ENCODE measurements around the gene NELFB.

NELFB gene

DNA sequence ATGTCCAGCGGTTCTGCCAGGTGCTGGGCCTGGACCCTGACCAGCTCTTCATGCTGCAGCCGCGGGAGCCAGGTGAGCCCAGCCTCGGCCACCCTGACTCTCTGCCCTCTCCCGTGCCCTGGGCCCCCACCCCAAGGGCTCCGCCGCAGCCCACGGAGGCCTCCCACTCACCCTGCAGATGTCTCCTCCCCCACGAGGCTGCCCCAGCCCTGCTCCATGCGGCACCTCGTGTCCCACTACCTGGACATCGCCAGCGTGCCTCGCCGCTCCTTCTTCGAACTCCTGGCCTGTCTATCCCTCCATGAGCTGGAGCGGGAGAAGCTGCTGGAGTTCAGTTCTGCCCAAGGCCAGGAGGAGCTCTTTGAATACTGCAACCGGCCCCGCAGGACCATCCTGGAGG, 40.5 kb upstream of the NELFB start:
- Histone ChIP-seq H3K27me3 (no peaks in the 10 kb centered on the region), H3K4me3 (no peak overlapping the region), H3K36me3 (peaks cover 0 to 34% (median 0%) of the 10 kb centered on the region in 3 donors), H3K4me1 (peaks cover 0 to 24% (median 11%) of the 10 kb centered on the region in 4 donors), H3K9me3 (no peaks in the 10 kb centered on the region), H3K27ac (no peak overlapping the region)
- DNase-seq, result no peak
- TF ChIP-seq CTCF (IDR thresholded peaks at IDR 0.05), result no peak
- intact Hi-C loops (cut with DNase I; ENCODE audit: low total_unique reads), result no loop called here

DNA sequence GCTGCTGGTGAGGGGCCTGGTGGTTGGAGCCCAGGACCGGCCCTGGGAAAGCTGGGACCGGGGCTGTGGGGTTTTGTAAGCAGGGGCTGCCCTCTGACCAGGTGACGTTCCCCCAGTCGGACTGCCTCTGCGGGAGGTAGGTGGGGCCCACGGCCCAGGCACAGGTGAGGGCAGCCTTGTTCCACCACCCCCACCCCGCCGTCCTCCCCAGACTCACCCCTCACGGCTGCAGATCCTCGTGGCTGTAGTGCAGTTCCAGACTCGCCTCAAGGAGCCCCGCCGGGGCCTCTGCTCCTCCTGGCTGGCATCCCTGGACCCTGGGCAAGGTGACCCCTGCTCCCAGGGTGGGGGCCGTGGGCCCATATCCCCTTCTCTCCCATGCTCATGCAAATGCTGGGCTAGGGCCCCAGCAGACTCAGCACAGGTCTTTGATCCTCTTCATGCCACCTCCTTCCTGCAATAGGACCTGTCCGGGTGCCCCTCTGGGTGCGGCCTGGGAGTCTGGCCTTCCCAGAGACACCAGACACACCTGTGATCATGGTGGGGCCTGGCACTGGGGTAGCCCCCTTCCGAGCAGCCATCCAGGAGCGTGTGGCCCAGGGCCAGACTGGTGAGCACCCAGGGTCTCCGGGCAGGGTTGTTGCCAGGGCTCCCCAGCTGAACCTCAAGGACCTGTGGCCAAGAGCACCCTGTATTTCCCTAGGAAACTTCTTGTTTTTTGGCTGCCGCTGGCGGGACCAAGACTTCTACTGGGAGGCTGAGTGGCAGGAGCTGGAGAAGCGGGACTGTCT, 39.7 kb upstream of the NELFB start:
- intact Hi-C loops (cut with DNase I; ENCODE audit: low total_unique reads), result no loop called here
- TF ChIP-seq CTCF (IDR thresholded peaks at IDR 0.05), result no peak
- DNase-seq, result no peak
- Histone ChIP-seq H3K4me1 (peaks cover 0 to 24% (median 11%) of the 10 kb centered on the region in 4 donors), H3K4me3 (no peak overlapping the region), H3K9me3 (no peaks in the 10 kb centered on the region), H3K36me3 (peaks cover 0 to 28% (median 0%) of the 10 kb centered on the region in 3 donors), H3K27ac (no peak overlapping the region), H3K27me3 (no peaks in the 10 kb centered on the region)

- Histone ChIP-seq H3K36me3 (peaks cover 0 to 24% (median 0%) of the 10 kb centered on the region in 3 donors), H3K9me3 (no peaks in the 10 kb centered on the region), H3K4me1 (peaks cover 0 to 28% (median 13%) of the 10 kb centered on the region in 4 donors), H3K27ac (no peak overlapping the region), H3K27me3 (peaks cover 0 to 4% of the 10 kb centered on the region in 2 donors), H3K4me3 (no peak overlapping the region)
- DNase-seq, result no peak
- TF ChIP-seq CTCF (IDR thresholded peaks at IDR 0.05), result no peak
- intact Hi-C loops (cut with DNase I; ENCODE audit: low total_unique reads), result no loop called here
Observed at GRCh38 chr9:137216188-137216965, 38.8 kb upstream of the NELFB start.

DNA sequence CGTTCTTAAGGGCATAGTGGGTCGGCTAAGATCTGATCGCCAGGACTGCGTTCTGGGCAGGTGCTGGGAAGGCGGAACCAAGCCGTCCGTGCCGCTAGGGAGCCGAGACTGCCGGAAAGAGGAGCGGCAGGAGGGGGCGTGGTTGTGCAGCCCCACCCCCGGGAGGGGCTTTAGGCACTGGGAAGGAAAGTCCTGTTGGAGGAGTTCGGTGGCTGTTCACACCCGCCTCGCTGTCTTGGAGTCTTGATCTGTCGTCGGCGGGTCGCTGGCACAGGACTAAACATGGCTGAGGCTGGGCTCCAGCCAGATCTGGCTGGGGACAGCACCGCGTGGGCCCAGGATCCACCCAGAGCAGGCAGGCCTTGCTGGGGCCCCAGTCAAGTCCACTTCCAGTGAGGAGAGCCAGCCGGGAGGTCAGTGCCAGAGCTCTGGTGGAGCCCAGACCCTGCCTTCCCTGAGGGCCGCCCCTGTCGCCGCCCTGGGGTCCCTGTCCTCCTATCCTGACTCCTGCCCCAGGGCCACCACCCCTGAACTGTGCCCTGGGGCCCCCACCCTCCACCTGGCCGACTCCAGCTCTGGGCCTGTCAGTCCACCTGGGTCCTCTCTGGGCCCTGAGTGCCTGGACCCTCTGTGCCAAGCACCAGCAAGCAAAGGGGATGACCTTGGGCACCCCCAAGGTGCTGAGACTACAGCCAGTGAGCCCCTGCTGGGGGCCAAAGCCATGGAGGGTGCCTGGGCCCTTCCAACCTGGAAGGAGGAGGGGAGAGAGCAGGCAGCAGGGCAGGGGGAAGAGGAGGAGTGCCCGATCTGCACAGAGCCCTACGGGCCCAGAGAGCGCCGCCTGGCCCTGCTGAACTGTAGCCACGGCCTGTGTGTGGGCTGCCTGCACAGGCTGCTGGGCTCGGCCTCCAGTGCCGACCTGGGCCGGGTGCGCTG, 37.6 kb upstream of the NELFB start:
- peaks cover 0 to 8% of the 10 kb centered on the region in 2 donors for H3K27me3 ChIP-seq
- peak; percentile 60 to 80 for DNase-seq
- peaks cover 0 to 35% (median 21%) of the 10 kb centered on the region in 4 donors for H3K4me1 ChIP-seq
- H3K27ac ChIP-seq, result peak overlapping the region; percentile 20 to 53
- no peak for TF ChIP-seq CTCF (IDR thresholded peaks at IDR 0.05)
- H3K4me3 ChIP-seq, result peak overlapping the region; percentile 21 to 42
- intact Hi-C loops (cut with DNase I; ENCODE audit: low total_unique reads), result no loop called here
- no peaks in the 10 kb centered on the region for H3K9me3 ChIP-seq
- H3K36me3 ChIP-seq, result peaks cover 0 to 24% (median 0%) of the 10 kb centered on the region in 3 donors

DNA sequence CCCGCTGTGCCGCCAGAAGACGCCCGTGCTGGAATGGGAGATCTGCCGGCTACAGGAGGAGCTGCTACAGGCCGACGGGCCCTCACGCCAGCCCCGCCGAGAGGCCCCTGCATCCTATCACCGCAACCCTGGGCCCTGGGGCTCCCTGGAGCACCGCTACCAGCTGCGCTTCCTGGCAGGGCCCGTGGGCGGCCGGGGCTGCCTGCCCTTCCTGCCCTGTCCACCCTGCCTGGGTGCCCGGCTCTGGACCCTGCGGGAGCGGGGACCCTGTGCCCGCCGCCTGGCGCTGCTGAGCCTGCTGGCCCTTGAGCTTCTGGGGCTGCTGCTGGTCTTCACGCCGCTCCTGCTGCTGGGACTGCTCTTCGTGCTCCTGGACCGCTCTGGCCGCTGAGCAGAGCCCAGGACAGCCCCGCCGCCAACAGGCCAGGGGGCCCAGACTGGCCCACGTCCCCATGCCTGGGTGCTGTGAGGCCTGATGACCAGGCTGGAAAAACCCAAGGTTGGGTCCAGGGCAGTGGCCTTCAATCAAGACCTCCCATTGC, 36.8 kb upstream of the NELFB start:
- no peak for DNase-seq
- H3K27ac ChIP-seq, result no peak overlapping the region
- H3K4me3 ChIP-seq, result no peak overlapping the region

More for the DNA sequence above, 36.8 kb upstream of the NELFB start:
- H3K9me3 ChIP-seq, result no peaks in the 10 kb centered on the region
- peaks cover 0 to 40% (median 26%) of the 10 kb centered on the region in 4 donors for H3K4me1 ChIP-seq
- H3K27me3 ChIP-seq, result peaks cover 0 to 8% of the 10 kb centered on the region in 2 donors
- TF ChIP-seq CTCF (IDR thresholded peaks at IDR 0.05), result no peak
- H3K36me3 ChIP-seq, result peaks cover 0 to 24% (median 0%) of the 10 kb centered on the region in 3 donors
- intact Hi-C loops (cut with DNase I; ENCODE audit: low total_unique reads), result no loop called here
